Neural cell (in vitro differentiated cells): Measurements from ENCODE around the gene RHPN2. TPM values are rescaled to one million over a fixed set of nuclear protein-coding genes. Genes with fewer than 3 reads are reported as not detected.

Experiments
- H2AFZ ChIP-seq: fragments of 200-600, 300-800 bp; sonication (generic), shearing (Covaris generic); 2 replicates; pipeline ENCODE4 v1.6.0; 2014; ENCODE audit warnings: low read depth, mild to moderate bottlenecking, antibody characterized with exemption, low read length, moderate library complexity
- H3F3A ChIP-seq: fragments of 200-600 bp; shearing (Covaris generic); 2 replicates; pipeline ENCODE4 v1.6.1; 2016; ENCODE audit warnings: mild to moderate bottlenecking, moderate library complexity, mixed read lengths, antibody characterized with exemption, low read length; ENCODE audit not compliant: insufficient read depth, poor library complexity, severe bottlenecking
- H3K27ac ChIP-seq: fragments of 200-600, 300-800 bp; sonication (generic), shearing (Covaris generic); 2 replicates; pipeline ENCODE4 v1.5.1; 2014; ENCODE audit warnings: mild to moderate bottlenecking, low read length, moderate library complexity
- H3K27me3 ChIP-seq: fragments of 300-800, 200-600 bp; sonication (generic), shearing (Covaris generic); 2 replicates; pipeline ENCODE4 v1.6.0; 2014; ENCODE audit warnings: mild to moderate bottlenecking, low read depth, low read length, moderate library complexity; ENCODE audit not compliant: insufficient read depth
- H3K36me3 ChIP-seq: fragments of 300-800, 200-600 bp; sonication (generic), shearing (Covaris generic); 2 replicates; pipeline ENCODE4 v1.5.1; 2014; ENCODE audit warnings: mild to moderate bottlenecking, antibody characterized with exemption, low read length, moderate library complexity; ENCODE audit not compliant: insufficient read depth
- H3K4me2 ChIP-seq: fragments of 300-800, 200-600 bp; sonication (generic), shearing (Covaris generic); 2 replicates; pipeline ENCODE4 v1.6.0; 2014; ENCODE audit warnings: mild to moderate bottlenecking, low read length
- H3K4me3 ChIP-seq: fragments of 300-800, 200-600 bp; sonication (generic), shearing (Covaris generic); 2 replicates; pipeline ENCODE4 v1.5.1; 2014; ENCODE audit warnings: mild to moderate bottlenecking, low read length, moderate library complexity
- H3K79me2 ChIP-seq: fragments of 200-600 bp; shearing (Covaris generic); replicated peaks from 2 replicates; pipeline ENCODE4 v1.6.0; 2014; ENCODE audit warnings: mild to moderate bottlenecking, low read length, moderate library complexity; ENCODE audit not compliant: insufficient read depth
- H3K9ac ChIP-seq: fragments of 300-800, 200-600 bp; sonication (generic), shearing (Covaris generic); 2 replicates; pipeline ENCODE4 v1.6.1; 2016; ENCODE audit warnings: mild to moderate bottlenecking, low read length, mixed read lengths
- H3K9me2 ChIP-seq: fragments of 200-600 bp; shearing (Covaris generic); 2 replicates; pipeline ENCODE4 v1.6.1; 2016; ENCODE audit warnings: mild to moderate bottlenecking, low read length, mixed read lengths; ENCODE audit not compliant: insufficient read depth
- H3K9me3 ChIP-seq: fragments of 200-600, 300-800 bp; sonication (generic), shearing (Covaris generic); 2 replicates; pipeline ENCODE4 v1.6.1; 2016; ENCODE audit warnings: mild to moderate bottlenecking, mixed run types, low read length, moderate library complexity, mixed read lengths
- H4K20me1 ChIP-seq: fragments of 200-600 bp; shearing (Covaris generic); 2 replicates; pipeline ENCODE4 v1.6.1; 2016; ENCODE audit warnings: mild to moderate bottlenecking, mixed run types; ENCODE audit not compliant: insufficient read depth
- EP300 ChIP-seq: fragments of 450-650 bp; conservative IDR thresholded peaks from 2 replicates; pipeline ENCODE4 v1.6.1; 2014; ENCODE audit warnings: antibody characterized with exemption, mild to moderate bottlenecking, moderate library complexity; ENCODE audit not compliant: poor library complexity, severe bottlenecking
- EZH2 ChIP-seq: fragments of 200-600, 300-800 bp; shearing (Covaris generic), sonication (generic); IDR thresholded peaks from 2 replicates; pipeline ENCODE4 v1.6.1; 2014; ENCODE audit warnings: antibody characterized with exemption, low read length, borderline replicate concordance, mild to moderate bottlenecking; ENCODE audit not compliant: insufficient read depth, poor library complexity, severe bottlenecking
- MXI1 ChIP-seq: fragments of 450-650 bp; conservative IDR thresholded peaks from 2 replicates; pipeline ENCODE4 v1.6.1; 2014; ENCODE audit warnings: antibody characterized with exemption, mild to moderate bottlenecking; ENCODE audit not compliant: poor library complexity, severe bottlenecking
- POLR2AphosphoS5 ChIP-seq: IDR thresholded peaks from 2 replicates; pipeline ENCODE4 v1.6.1; 2012
- RAD21 ChIP-seq: fragments of 450-650 bp; conservative IDR thresholded peaks from 2 replicates; pipeline ENCODE4 v1.6.1; 2014; ENCODE audit warnings: antibody characterized with exemption, mild to moderate bottlenecking, moderate library complexity
- SMC3 ChIP-seq: fragments of 450-650 bp; conservative IDR thresholded peaks from 2 replicates; pipeline ENCODE4 v1.6.1; 2014; ENCODE audit warnings: antibody characterized with exemption, mild to moderate bottlenecking, moderate library complexity; ENCODE audit not compliant: poor library complexity
- TAF1 ChIP-seq: IDR thresholded peaks from 2 replicates; pipeline ENCODE4 v1.6.1; 2012; ENCODE audit warnings: low read depth
- polyA plus RNA-seq: library from polyadenylated mRNA; depleted of rRNA; stranded (reverse); fragments of >200 nt; gene quantifications from 2 replicates; pipeline ENCODE4 v1.2.3, GENCODE V29; 2014
- TF ChIP-seq, protein P1 (sequence below): IDR thresholded peaks from 2 replicates; pipeline ENCODE4 v1.6.1; 2012; ENCODE audit warnings: borderline replicate concordance
- TF ChIP-seq, protein P2 (sequence below): fragments of 450-650 bp; IDR thresholded peaks from 2 replicates; pipeline ENCODE4 v1.5.1; 2014; ENCODE audit warnings: antibody characterized with exemption, mild to moderate bottlenecking, moderate library complexity; ENCODE audit not compliant: poor library complexity, severe bottlenecking

Gene RHPN2
- polyA plus RNA-seq, 1 donor from 2014 or later: 1.5 TPM

DNA sequence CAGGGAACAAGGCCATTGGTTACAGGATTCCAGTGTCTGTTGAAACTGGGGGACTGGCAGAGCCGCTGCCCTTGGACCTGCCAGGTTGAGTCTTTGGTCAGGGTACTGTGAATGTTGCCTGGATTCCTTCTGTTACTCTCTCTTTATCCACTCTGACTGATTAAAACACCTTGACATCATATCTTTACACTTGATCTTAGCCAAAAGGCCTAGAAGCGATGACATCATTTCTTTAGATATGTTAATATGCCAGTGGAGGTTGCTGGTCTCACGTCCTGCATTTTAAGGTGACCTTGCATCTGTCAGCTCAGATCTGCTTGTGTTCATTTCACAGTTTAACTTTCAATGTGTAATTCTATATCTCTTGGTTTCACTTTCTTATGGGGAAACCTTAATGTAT, 25.5 kb upstream of the RHPN2 start:
- no peak overlapping the region for H3K9ac ChIP-seq
- H3K4me3 ChIP-seq: no peak overlapping the region
- peaks cover 4% of the 10 kb centered on the region for H4K20me1 ChIP-seq
- TF ChIP-seq MXI1 (no peak), RAD21 (no peak), EP300 (no peak), TAF1 (no peak), EZH2 (no peak), POLR2AphosphoS5 (no peak), SMC3 (no peak)
- TF ChIP-seq, protein P1, sequence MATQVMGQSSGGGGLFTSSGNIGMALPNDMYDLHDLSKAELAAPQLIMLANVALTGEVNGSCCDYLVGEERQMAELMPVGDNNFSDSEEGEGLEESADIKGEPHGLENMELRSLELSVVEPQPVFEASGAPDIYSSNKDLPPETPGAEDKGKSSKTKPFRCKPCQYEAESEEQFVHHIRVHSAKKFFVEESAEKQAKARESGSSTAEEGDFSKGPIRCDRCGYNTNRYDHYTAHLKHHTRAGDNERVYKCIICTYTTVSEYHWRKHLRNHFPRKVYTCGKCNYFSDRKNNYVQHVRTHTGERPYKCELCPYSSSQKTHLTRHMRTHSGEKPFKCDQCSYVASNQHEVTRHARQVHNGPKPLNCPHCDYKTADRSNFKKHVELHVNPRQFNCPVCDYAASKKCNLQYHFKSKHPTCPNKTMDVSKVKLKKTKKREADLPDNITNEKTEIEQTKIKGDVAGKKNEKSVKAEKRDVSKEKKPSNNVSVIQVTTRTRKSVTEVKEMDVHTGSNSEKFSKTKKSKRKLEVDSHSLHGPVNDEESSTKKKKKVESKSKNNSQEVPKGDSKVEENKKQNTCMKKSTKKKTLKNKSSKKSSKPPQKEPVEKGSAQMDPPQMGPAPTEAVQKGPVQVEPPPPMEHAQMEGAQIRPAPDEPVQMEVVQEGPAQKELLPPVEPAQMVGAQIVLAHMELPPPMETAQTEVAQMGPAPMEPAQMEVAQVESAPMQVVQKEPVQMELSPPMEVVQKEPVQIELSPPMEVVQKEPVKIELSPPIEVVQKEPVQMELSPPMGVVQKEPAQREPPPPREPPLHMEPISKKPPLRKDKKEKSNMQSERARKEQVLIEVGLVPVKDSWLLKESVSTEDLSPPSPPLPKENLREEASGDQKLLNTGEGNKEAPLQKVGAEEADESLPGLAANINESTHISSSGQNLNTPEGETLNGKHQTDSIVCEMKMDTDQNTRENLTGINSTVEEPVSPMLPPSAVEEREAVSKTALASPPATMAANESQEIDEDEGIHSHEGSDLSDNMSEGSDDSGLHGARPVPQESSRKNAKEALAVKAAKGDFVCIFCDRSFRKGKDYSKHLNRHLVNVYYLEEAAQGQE: no peak
- TF ChIP-seq, protein P2, sequence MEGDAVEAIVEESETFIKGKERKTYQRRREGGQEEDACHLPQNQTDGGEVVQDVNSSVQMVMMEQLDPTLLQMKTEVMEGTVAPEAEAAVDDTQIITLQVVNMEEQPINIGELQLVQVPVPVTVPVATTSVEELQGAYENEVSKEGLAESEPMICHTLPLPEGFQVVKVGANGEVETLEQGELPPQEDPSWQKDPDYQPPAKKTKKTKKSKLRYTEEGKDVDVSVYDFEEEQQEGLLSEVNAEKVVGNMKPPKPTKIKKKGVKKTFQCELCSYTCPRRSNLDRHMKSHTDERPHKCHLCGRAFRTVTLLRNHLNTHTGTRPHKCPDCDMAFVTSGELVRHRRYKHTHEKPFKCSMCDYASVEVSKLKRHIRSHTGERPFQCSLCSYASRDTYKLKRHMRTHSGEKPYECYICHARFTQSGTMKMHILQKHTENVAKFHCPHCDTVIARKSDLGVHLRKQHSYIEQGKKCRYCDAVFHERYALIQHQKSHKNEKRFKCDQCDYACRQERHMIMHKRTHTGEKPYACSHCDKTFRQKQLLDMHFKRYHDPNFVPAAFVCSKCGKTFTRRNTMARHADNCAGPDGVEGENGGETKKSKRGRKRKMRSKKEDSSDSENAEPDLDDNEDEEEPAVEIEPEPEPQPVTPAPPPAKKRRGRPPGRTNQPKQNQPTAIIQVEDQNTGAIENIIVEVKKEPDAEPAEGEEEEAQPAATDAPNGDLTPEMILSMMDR: no peak
- H3K9me3 ChIP-seq: no peaks in the 10 kb centered on the region
- H3F3A ChIP-seq: no peaks in the 10 kb centered on the region
- no peaks in the 10 kb centered on the region for H3K27me3 ChIP-seq
- no peaks in the 10 kb centered on the region for H3K36me3 ChIP-seq
- H2AFZ ChIP-seq: no peak overlapping the region
- H3K27ac ChIP-seq: no peak overlapping the region
- H3K9me2 ChIP-seq: no peaks in the 10 kb centered on the region
- H3K79me2 ChIP-seq: no peaks in the 10 kb centered on the region
- no peak overlapping the region for H3K4me2 ChIP-seq

GRCh38 chr19:33089010-33089409, 24.3 kb upstream of the RHPN2 start:
- Histone ChIP-seq H3K4me3 (no peak overlapping the region), H3K27me3 (no peaks in the 10 kb centered on the region), H3K36me3 (no peaks in the 10 kb centered on the region), H3K9ac (no peak overlapping the region), H3F3A (no peaks in the 10 kb centered on the region), H3K27ac (no peak overlapping the region), H3K4me2 (no peak overlapping the region), H4K20me1 (peaks cover 4% of the 10 kb centered on the region), H3K9me2 (no peaks in the 10 kb centered on the region), H3K79me2 (no peaks in the 10 kb centered on the region), H2AFZ (no peak overlapping the region), H3K9me3 (no peaks in the 10 kb centered on the region)
- no peak for TF ChIP-seq TAF1
- TF ChIP-seq, protein P1: no peak
- TF ChIP-seq, protein P2: no peak
